A204.1 (cell line): ENCODE measurements around the gene JADE2.

Source experiments
- FAIRE-seq: peaks from 2 replicates; lab custom pipeline; 2012; peaks lifted over from hg19 to GRCh38; lab: Jason Lieb, UNC

Gene JADE2

GRCh38 chr5:134570365-134570758, 44.9 kb downstream of the JADE2 start:
- FAIRE-seq = no peak

GRCh38 chr5:134570886-134571285, 45.4 kb downstream of the JADE2 start:
- FAIRE-seq = no peak

- FAIRE-seq = no peak
Observed at GRCh38 chr5:134571693-134572405, 46.4 kb downstream of the JADE2 start.

GRCh38 chr5:134572811-134573210, 47.3 kb downstream of the JADE2 start:
- FAIRE-seq = no peak

- no peak for FAIRE-seq
Observed at GRCh38 chr5:134574521-134574920, 49.1 kb downstream of the JADE2 start.

GRCh38 chr5:134575316-134575715, 49.8 kb downstream of the JADE2 start:
- FAIRE-seq = no peak

GRCh38 chr5:134576386-134577021, 51.0 kb downstream of the JADE2 start:
- no peak for FAIRE-seq

- FAIRE-seq = no peak
Observed at GRCh38 chr5:134577022-134577795, 51.7 kb downstream of the JADE2 start.

- no peak for FAIRE-seq
Observed at GRCh38 chr5:134577796-134578577, 52.5 kb downstream of the JADE2 start.

GRCh38 chr5:134578578-134579283, 53.3 kb downstream of the JADE2 start:
- FAIRE-seq = no peak

- FAIRE-seq = no peak
Observed at GRCh38 chr5:134579284-134579771, 53.9 kb downstream of the JADE2 start.

- FAIRE-seq = no peak
Observed at GRCh38 chr5:134580001-134580460, 54.6 kb downstream of the JADE2 start.

- FAIRE-seq = no peak
Observed at GRCh38 chr5:134581241-134581981, 55.9 kb downstream of the JADE2 start.

- FAIRE-seq = no peak
Observed at GRCh38 chr5:134582281-134582680, 56.8 kb downstream of the JADE2 start.

- no peak for FAIRE-seq
Observed at GRCh38 chr5:134582941-134583340, 57.5 kb downstream of the JADE2 start.

GRCh38 chr5:134583766-134584165, 58.3 kb downstream of the JADE2 start:
- FAIRE-seq = no peak

GRCh38 chr5:134584662-134585061, 59.2 kb downstream of the JADE2 start:
- no peak for FAIRE-seq

- FAIRE-seq = no peak
Observed at GRCh38 chr5:134585966-134586365, 60.5 kb downstream of the JADE2 start.

- FAIRE-seq = no peak
Observed at GRCh38 chr5:134586866-134587524, 61.5 kb downstream of the JADE2 start.

- FAIRE-seq = no peak
Observed at GRCh38 chr5:134590992-134591659, 65.7 kb downstream of the JADE2 start.
